ENCODE data around the gene SPSB4. TPM values are rescaled to one million over a fixed set of nuclear protein-coding genes. Genes with fewer than 3 reads are reported as not detected.
A peak's percentile ranks its signal among the peaks of the same experiment; 100 is the strongest.

Gene SPSB4
- total RNA-seq, 3 donors from 2014 or later: not detected

DNA sequence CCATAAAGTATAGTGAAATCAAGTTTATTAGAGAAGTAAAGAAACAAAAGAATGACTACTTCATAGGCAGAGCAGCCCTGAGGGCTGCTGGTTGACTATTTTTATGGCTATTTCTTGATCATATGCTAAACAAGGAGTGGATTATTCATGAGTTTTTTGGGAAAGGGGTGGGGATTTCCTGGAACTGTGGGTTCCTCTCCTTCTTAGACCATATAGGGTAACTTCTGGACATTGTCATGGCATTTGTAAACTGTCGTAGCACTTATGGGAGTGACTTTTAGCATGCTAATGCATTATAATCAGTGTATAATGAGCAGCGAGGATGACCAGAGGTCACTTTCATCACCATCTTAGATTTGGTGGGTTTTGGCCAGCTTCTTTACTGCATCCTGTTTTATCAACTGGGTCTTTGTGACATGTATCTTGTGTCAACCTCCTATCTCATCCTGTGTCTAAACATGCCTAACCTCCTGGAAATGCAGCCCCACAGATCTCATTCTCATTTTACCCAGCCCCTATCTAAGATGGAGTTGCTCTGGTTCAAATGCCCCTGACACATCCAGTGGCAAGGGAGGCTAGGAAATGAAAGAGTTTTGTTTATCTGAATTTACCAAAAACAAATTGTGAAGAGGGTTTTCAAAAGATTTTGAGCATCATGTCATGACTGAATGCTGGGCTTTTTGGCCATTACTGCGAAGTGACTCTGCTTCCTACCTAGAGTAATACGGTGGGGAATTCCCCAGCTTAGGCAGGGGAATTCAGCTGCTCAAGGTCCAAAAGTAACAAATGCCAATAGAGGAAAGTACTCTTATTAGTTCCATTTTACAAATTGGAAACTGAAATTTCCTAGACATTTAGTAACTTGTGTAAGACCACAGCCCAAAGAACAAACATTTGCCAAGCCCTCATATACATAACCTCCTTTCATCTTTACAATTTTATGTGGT is 6.2 kb upstream of the SPSB4 start:
- ATAC-seq (no peak), DNase-seq (no peak)
- Mint-ChIP-seq H3K27me3 (ENCODE audit: low read depth) (peaks cover 33% of the 10 kb centered on the region), H3K36me3 (ENCODE audit: insufficient read depth) (no peaks in the 10 kb centered on the region), H3K9me3 (no peaks in the 10 kb centered on the region), H3K4me1 (ENCODE audit: low read depth) (no peaks in the 10 kb centered on the region), H3K4me3 (no peak overlapping the region)

DNA sequence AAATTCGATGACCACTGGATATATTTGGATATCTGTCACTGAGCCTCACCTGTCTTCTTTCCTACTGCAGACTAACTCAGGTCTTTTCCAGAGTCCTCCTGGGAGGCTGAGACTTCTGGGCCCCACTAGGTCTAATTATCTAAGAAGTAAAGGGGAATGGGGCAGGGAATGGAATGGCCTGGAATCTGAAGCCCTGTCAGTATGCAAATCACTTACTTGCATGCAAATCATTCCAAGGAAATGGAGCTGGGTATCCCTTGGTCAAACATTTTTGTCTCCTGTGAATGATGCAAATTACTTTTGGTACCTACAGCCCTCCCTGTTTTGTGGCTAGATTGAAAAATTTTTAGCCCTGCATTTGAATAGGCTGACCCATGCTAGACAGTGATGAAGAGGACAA is 5.3 kb upstream of the SPSB4 start:
- DNase-seq (no peak), ATAC-seq (no peak)
- no peak overlapping the region for H3K4me3 Mint-ChIP-seq
- no peaks in the 10 kb centered on the region for H3K36me3 Mint-ChIP-seq (ENCODE audit: insufficient read depth)
- H3K27me3 Mint-ChIP-seq (ENCODE audit: low read depth): peaks cover 42% of the 10 kb centered on the region
- peaks cover 7% of the 10 kb centered on the region for H3K4me1 Mint-ChIP-seq (ENCODE audit: low read depth)
- H3K9me3 Mint-ChIP-seq: no peaks in the 10 kb centered on the region

DNA sequence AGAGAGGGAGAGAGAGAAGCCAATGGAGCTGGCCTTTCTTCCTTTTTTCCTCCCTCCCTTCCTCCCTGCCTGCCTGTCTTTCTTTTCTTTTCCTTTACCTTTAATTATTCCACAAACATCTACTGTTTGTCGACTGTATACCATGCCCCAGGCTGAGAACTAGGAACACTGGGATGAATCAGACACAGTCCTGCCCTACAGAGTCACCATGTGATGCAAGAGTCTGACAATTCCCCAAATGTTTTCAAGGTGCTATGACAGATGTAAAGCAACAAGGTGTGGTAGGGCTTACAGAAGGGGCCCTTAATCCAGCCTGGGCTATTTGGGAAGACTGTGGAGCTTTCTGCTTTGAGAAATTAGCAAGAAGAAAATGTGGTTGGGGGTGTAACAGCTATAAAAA is 4.0 kb upstream of the SPSB4 start:
- Mint-ChIP-seq H3K4me1 (ENCODE audit: low read depth) (peaks cover 10% of the 10 kb centered on the region), H3K4me3 (no peak overlapping the region), H3K9me3 (no peaks in the 10 kb centered on the region), H3K27me3 (ENCODE audit: low read depth) (peaks cover 46% of the 10 kb centered on the region), H3K36me3 (ENCODE audit: insufficient read depth) (no peaks in the 10 kb centered on the region)
- no peak for DNase-seq
- no peak for ATAC-seq

DNA sequence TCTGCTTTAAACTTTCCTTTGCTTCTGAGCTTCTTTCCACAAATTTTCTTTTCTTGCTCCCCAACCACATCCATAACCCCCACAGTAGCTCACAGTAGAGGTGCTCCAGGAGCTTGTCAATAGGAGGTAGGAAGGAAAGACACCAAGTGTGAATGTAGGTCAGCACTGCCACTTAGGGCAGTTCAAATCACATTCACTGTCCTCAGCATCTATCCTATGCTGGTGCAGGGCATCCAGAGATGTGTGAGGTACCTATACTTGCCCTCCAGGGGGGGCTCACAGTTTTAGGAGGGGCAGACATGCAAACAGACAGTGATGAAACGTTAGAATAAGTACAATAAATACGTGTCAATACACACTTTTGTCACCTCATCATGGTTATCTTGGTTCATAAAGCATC is 1.5 kb upstream of the SPSB4 start:
- Mint-ChIP-seq H3K36me3 (ENCODE audit: insufficient read depth) (no peaks in the 10 kb centered on the region), H3K27me3 (ENCODE audit: low read depth) (peaks cover 59% of the 10 kb centered on the region), H3K4me3 (no peak overlapping the region), H3K9me3 (no peaks in the 10 kb centered on the region), H3K4me1 (ENCODE audit: low read depth) (peaks cover 13% of the 10 kb centered on the region)
- ATAC-seq: no peak
- no peak for DNase-seq

DNA sequence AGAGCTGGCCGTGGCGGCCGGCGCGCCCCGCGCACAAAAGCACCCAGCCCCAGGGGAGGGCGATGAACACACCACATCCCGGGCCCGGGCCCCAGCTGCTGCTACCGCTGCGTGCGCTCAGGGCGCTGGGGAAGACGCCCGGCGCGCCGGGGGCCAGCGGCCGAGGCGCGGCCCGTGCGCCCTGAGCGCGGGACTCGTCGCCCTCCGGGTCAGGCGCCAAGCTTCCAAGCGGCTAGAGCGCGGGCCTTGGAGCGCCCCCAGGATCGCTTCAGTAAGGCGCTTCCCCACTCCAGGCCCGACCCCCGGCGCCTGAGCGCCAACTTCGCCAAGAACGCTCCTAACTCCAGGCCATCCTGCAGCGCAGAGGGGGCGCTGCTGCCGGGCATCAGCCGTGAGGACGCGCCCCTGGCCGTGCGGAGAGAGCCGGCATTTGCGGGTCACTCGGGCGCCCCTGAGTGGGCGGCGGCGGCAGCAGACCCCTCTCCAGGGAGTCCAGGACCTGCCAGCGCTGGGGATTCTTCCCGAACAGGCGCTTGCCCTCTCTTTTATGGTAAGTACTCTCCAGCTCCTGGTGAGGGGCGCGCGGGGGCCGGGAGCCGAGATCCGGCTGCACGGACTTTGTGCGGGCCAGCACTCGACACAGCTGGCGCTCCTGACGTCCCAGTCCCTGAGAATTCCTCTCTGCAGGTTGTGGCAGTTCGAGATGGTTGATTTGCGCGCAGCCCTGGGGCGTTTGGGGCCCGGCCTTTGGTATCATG is 475 bp downstream of the SPSB4 start:
- Mint-ChIP-seq H3K27me3 (ENCODE audit: low read depth) (peaks cover 65% of the 10 kb centered on the region), H3K9me3 (no peaks in the 10 kb centered on the region), H3K36me3 (ENCODE audit: insufficient read depth) (no peaks in the 10 kb centered on the region), H3K4me1 (ENCODE audit: low read depth) (peaks cover 13% of the 10 kb centered on the region), H3K4me3 (peak overlapping the region; percentile 22)
- ATAC-seq (peak; percentile 15 to 20), DNase-seq (no peak)

DNA sequence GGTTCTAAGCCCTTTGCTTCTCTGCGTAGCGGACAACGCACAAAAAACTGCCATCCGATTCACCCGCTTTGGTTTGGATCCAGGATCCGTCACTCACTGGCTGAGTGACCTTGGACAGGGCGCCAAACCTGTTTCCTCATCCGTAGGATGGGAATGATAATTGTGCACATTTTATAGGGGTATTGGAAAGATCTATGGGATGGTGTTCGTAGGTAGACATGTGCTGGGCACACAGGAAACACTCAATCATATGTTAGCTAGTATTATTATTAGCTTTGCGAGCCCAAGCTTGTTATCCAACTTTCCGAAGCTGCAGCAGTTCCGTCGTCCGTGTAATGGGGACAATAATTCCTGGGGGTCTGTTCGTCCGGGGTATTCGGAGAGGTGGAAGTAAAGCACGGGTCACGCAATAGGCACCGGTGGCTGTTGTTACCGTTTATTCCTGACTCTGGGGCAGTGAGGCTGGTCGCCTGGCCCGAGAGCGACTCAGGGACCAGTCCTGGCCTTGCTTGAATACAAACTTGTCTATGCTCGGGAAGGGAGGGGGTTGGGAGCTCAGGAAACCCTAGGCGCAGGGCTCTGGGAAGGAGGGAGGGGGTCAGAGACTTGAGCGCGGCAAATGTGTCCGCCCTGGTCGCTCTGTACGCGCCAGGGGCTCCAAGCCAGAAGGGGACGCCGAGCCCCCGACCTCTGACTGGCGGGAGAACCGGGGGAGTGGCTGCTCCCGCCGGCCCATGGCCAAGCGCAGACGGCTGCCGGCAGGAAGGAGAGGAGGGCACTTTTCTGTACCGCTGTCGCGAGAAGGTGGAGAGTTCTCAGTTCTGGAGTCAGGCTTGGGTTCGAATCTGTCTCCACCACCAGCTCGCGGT is 1.3 kb downstream of the SPSB4 start:
- peaks cover 13% of the 10 kb centered on the region for H3K4me1 Mint-ChIP-seq (ENCODE audit: low read depth)
- ATAC-seq (no peak), DNase-seq (no peak)
- H3K27me3 Mint-ChIP-seq (ENCODE audit: low read depth): peaks cover 61% of the 10 kb centered on the region
- H3K4me3 Mint-ChIP-seq: peak overlapping the region; percentile 22
- H3K9me3 Mint-ChIP-seq: no peaks in the 10 kb centered on the region
- H3K36me3 Mint-ChIP-seq (ENCODE audit: insufficient read depth): no peaks in the 10 kb centered on the region

DNA sequence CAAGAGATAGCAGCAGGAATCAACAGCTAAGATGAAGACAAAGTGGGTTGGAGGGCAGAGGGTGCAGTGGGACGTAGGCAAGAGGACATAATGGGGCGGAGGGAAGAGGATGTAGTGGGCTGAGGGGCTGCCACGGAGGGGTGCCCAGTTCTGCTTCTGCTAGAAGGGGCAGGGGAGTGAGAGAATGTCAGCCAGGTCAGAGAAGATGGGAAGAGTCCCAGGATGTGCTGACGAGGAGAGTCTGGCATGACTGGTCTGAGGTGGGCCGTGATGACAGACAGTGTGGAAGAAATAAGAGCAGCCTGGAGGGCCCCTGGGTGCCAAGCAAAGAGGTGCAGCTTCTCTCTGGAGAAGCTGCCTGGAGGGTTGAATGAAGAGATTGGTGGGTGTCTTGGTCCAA is 4.0 kb downstream of the SPSB4 start:
- DNase-seq (no peak), ATAC-seq (no peak)
- peaks cover 37% of the 10 kb centered on the region for H3K27me3 Mint-ChIP-seq (ENCODE audit: low read depth)
- H3K4me3 Mint-ChIP-seq: no peak overlapping the region
- peaks cover 13% of the 10 kb centered on the region for H3K4me1 Mint-ChIP-seq (ENCODE audit: low read depth)
- no peaks in the 10 kb centered on the region for H3K9me3 Mint-ChIP-seq
- H3K36me3 Mint-ChIP-seq (ENCODE audit: insufficient read depth): no peaks in the 10 kb centered on the region

DNA sequence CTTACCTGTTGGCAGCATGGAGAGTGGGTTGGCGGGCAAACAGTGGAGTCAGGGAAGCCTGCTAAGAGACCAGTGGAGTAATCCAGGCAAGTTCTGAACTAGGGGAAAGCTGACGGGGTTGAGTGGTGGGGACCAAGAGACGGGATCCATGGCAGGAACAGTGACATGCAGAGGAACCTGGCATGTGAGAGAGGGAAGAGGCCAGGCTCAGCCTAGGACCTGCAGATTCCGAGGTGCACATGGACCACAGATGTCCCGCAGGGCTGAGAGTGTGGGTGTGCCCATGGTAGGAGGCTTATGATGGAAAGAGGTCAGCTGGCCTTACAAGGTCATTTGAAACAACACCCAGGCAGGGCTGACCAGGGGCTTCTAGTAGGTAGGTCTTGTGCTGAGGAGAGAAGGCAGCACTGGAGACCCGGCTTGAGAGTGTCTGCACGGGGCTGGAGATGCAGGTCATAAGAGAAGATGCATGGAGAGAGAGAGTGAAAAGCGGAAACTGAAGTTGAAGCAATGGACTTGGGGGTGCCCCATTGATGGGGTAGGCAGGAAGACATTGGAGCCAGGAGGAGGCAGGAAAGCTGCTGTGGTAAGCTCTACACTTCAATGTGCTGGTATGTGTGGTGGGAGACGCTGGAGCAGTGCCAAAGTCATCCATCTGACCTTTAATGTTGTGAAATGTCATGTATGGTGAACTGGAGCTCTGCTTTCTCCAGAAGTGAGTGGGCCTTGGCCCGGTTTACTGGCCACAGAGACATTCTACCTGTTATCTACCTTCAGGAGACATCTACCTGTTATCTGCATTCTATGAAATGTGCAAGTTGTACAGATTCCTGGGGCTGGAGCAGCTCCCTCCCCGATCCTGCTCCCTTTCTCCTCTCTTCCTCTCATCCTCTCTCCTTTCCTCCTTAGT is 4.6 kb downstream of the SPSB4 start:
- Mint-ChIP-seq H3K27me3 (ENCODE audit: low read depth) (peaks cover 30% of the 10 kb centered on the region), H3K9me3 (no peaks in the 10 kb centered on the region), H3K36me3 (ENCODE audit: insufficient read depth) (no peaks in the 10 kb centered on the region), H3K4me1 (ENCODE audit: low read depth) (peaks cover 6% of the 10 kb centered on the region), H3K4me3 (no peak overlapping the region)
- no peak for ATAC-seq
- no peak for DNase-seq

DNA sequence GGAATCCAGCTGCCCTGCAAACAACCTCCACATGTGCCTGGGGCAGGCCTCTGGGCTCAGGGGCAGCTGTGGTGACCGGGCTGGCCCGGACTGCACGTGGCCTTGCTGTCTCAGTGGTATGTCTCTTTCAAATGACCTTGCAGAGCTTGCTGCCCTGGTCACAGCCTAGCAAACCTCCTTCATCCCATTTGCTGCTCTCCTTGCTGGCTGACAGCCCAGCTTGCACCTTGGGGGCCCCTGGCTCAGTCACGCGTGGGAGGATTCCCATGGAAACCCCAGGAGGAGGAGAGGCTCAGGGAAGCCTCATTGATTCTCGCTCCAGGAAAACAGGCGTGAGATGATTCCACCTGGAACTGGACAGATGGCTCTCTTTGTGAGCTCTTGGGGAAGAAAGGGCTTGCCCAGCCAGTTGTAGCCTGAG is 5.6 kb downstream of the SPSB4 start:
- no peak overlapping the region for H3K4me3 Mint-ChIP-seq
- no peaks in the 10 kb centered on the region for H3K36me3 Mint-ChIP-seq (ENCODE audit: insufficient read depth)
- DNase-seq: no peak
- no peak for ATAC-seq
- no peaks in the 10 kb centered on the region for H3K9me3 Mint-ChIP-seq
- peaks cover 5% of the 10 kb centered on the region for H3K4me1 Mint-ChIP-seq (ENCODE audit: low read depth)
- H3K27me3 Mint-ChIP-seq (ENCODE audit: low read depth): peaks cover 29% of the 10 kb centered on the region

DNA sequence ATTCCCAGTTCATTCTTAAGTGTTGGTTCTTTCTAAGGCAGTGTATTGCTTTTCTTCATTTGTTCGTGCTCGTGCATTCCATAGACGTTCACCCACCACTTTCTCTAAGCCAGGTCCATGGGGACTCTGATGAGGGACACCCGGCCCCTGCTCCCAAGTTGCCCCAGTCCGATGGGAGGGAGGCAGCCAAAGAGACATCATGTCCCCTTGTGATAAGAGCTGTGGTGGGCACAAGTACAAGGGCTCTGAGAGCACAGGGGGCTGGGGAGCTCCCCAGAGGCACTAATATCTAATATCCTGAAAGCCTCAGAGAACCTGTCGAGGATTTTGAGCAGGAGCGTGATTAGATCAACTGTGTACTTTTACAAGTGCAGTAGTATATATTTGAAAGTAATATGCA is 6.3 kb downstream of the SPSB4 start:
- Mint-ChIP-seq H3K27me3 (ENCODE audit: low read depth) (peaks cover 23% of the 10 kb centered on the region), H3K4me3 (no peak overlapping the region), H3K36me3 (ENCODE audit: insufficient read depth) (no peaks in the 10 kb centered on the region), H3K4me1 (ENCODE audit: low read depth) (peaks cover under 1% of the 10 kb centered on the region), H3K9me3 (no peaks in the 10 kb centered on the region)
- DNase-seq: no peak
- ATAC-seq: no peak

DNA sequence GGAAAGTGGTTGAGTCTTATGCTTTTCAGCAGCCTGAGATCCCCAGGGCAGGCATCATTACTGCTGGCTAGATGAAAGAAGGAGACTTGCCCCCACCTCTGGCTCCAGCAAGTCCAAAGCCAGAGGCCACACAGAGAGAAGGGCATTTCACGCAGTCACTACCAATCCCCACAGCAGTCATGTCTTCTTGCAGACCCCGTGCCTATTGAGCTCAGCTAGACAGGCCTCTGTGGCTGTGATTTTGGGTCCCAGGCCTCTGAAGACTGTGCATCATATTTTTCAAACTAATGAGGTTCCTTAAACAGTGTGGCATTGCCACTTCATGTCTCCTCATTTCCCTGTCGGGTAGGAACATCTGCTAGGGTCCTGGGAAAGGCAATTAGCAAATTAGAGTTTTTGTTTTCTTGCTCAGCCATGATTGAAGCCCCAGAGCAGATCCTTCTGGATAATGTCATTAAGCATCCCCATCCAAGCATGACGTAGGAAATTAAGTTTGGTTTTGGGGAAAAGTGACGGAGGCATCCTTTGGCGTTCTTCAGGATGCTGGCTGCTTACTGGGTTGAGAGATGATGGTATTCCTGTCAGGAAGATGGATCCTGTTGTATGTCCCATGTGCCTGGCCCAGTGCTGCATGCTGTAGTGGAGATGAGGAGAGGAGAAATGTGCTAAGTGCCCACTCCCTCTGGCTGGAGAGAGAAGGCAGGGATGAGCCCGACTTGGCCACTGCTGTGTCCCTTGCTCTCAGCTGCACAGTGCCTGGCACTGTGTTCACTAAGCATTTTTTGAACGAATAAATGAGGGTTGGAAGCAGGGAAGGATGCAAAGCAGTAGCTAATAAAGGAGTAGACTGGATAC is 7.0 kb downstream of the SPSB4 start:
- H3K9me3 Mint-ChIP-seq: no peaks in the 10 kb centered on the region
- DNase-seq (no peak), ATAC-seq (no peak)
- H3K36me3 Mint-ChIP-seq (ENCODE audit: insufficient read depth): no peaks in the 10 kb centered on the region
- peaks cover 18% of the 10 kb centered on the region for H3K27me3 Mint-ChIP-seq (ENCODE audit: low read depth)
- H3K4me3 Mint-ChIP-seq: no peak overlapping the region
- no peaks in the 10 kb centered on the region for H3K4me1 Mint-ChIP-seq (ENCODE audit: low read depth)

DNA sequence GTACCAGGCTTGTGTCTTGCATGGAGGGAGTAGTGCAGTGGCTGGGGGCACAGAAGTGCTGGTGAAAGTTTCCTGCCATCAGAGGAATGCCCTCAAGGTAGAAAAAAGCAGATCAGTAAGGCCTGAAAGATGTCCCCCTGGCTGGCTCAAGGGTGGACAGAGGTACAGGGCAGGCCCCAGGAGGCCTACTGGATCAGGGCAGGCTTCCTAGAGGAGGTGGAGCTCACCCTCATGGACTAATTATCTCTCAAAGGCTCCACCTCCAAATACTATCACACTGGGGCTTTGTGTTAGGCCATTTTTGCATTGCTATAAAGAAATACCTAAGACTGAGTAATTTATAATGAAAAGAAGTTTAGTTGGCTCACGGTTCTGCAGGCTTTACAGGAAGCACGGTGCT is 7.8 kb downstream of the SPSB4 start:
- Mint-ChIP-seq H3K4me1 (ENCODE audit: low read depth) (peaks cover 2% of the 10 kb centered on the region), H3K4me3 (no peak overlapping the region), H3K36me3 (ENCODE audit: insufficient read depth) (no peaks in the 10 kb centered on the region)

DNA sequence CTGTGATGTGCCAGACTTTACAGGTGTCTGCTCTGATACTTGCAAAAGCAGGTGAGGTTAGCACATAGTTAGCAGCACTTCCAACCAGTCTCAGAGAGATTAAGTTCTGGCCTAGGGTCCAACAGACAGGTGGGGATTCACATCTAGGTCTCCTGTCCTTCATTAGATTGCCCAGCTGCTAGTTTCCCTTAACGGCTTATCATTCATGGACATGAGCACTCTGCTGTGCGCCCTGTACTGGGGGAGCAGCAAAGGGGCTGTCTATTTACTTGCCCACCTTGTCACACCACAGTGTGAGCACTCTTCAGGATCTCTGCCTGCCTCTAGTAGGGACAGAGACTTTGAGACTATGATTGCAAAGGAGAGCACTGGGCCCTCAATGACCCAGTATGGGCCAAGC is 8.7 kb downstream of the SPSB4 start:
- ATAC-seq: no peak

More for the DNA sequence above, 7.8 kb downstream of the SPSB4 start:
- Mint-ChIP-seq H3K9me3 (no peaks in the 10 kb centered on the region), H3K27me3 (ENCODE audit: low read depth) (peaks cover 13% of the 10 kb centered on the region)
- ATAC-seq (no peak), DNase-seq (no peak)

More for the DNA sequence above, 8.7 kb downstream of the SPSB4 start:
- no peak for DNase-seq
- Mint-ChIP-seq H3K4me1 (ENCODE audit: low read depth) (peaks cover 5% of the 10 kb centered on the region), H3K36me3 (ENCODE audit: insufficient read depth) (no peaks in the 10 kb centered on the region), H3K27me3 (ENCODE audit: low read depth) (peaks cover 8% of the 10 kb centered on the region), H3K9me3 (no peaks in the 10 kb centered on the region), H3K4me3 (no peak overlapping the region)

Measured in activated T-cell treated with anti-CD3 and anti-CD28 coated beads, Interleukin-2, amount 50 U/mL, for 4 hours (primary cell).